SK-N-SH treated with all-trans-retinoic acid at 6 μM for 48 hours (cell line): ENCODE measurements around the gene STIM2.

Experiments used
- ATAC-seq: fragments of 200-7000 bp; cut with Tn5 transposase; 3 replicates; pipeline ENCODE4 v1.9.1; 2020; ENCODE audit warnings: mild to moderate bottlenecking, moderate library complexity
- ARNTL ChIP-seq: fragments of 450-650 bp; formaldehyde crosslinking; IDR thresholded peaks from 2 replicates; pipeline ENCODE4 v1.5.0; 2020; ENCODE audit warnings: low read depth, mild to moderate bottlenecking, moderate library complexity, borderline replicate concordance
- BACH2 ChIP-seq: fragments of 250-450 bp; sonication (Bioruptor Pico); IDR thresholded peaks from 2 replicates; pipeline ENCODE4 v1.9.0; 2021; ENCODE audit warnings: mild to moderate bottlenecking, borderline replicate concordance
- CREB5 ChIP-seq: fragments of 250-450 bp; sonication (Bioruptor Pico); IDR thresholded peaks from 2 replicates; pipeline ENCODE4 v1.5.1; 2020; ENCODE audit warnings: low read depth, mild to moderate bottlenecking, moderate library complexity
- CSDC2 ChIP-seq: fragments of 250-450 bp; sonication (Bioruptor Pico); IDR thresholded peaks from 2 replicates; pipeline ENCODE4 v1.5.0; 2020; ENCODE audit warnings: mild to moderate bottlenecking, moderate library complexity
- ESRRG ChIP-seq: fragments of 250-450 bp; sonication (Bioruptor Pico); IDR thresholded peaks from 2 replicates; pipeline ENCODE4 v1.6.1; 2021; ENCODE audit warnings: mild to moderate bottlenecking
- GLIS3 ChIP-seq: fragments of 250-450 bp; sonication (Bioruptor Pico); IDR thresholded peaks from 2 replicates; pipeline ENCODE4 v1.5.0; 2020; ENCODE audit warnings: mild to moderate bottlenecking, moderate library complexity
- ISL1 ChIP-seq: fragments of 250-450 bp; sonication (Bioruptor Pico); IDR thresholded peaks from 2 replicates; pipeline ENCODE4 v2.1.2; 2022; ENCODE audit warnings: mild to moderate bottlenecking, moderate library complexity
- OSR1 ChIP-seq: fragments of 250-450 bp; sonication (Bioruptor Pico); IDR thresholded peaks from 2 replicates; pipeline ENCODE4 v1.8.0; 2022; ENCODE audit warnings: moderate library complexity, mild to moderate bottlenecking, inconsistent platforms
- PATZ1 ChIP-seq: fragments of 250-450 bp; sonication (Bioruptor Pico); IDR thresholded peaks from 2 replicates; pipeline ENCODE4 v1.8.0; 2020; ENCODE audit warnings: mild to moderate bottlenecking, moderate library complexity, borderline replicate concordance
- PPARA ChIP-seq: fragments of 250-450 bp; sonication (Bioruptor Pico); IDR thresholded peaks from 2 replicates; pipeline ENCODE4 v1.5.0; 2020; ENCODE audit warnings: mild to moderate bottlenecking, borderline replicate concordance
- RARB ChIP-seq: fragments of 250-450 bp; sonication (Bioruptor Pico); IDR thresholded peaks from 2 replicates; pipeline ENCODE4 v1.8.0; 2021; ENCODE audit warnings: mild to moderate bottlenecking, moderate library complexity
- SNAI2 ChIP-seq: fragments of 250-450 bp; sonication (Bioruptor Pico); IDR thresholded peaks from 2 replicates; pipeline ENCODE4 v1.5.0; 2020; ENCODE audit warnings: mild to moderate bottlenecking, moderate library complexity
- TCF4 ChIP-seq: fragments of 250-450 bp; sonication (Bioruptor Pico); IDR thresholded peaks from 2 replicates; pipeline ENCODE4 v1.8.0; 2021; ENCODE audit warnings: mild to moderate bottlenecking, moderate library complexity, borderline replicate concordance
- ZC3H10 ChIP-seq: fragments of 250-450 bp; sonication (Bioruptor Pico); IDR thresholded peaks from 2 replicates; pipeline ENCODE4 v1.5.1; 2021; ENCODE audit warnings: mild to moderate bottlenecking, moderate library complexity
- ZFP3 ChIP-seq: fragments of 250-450 bp; sonication (Bioruptor Pico); IDR thresholded peaks from 2 replicates; pipeline ENCODE4 v1.5.0; 2020; ENCODE audit warnings: mild to moderate bottlenecking, moderate library complexity
- ZFP30 ChIP-seq: fragments of 450-650 bp; formaldehyde crosslinking; IDR thresholded peaks from 2 replicates; pipeline ENCODE4 v1.5.0; 2022; ENCODE audit warnings: mild to moderate bottlenecking, moderate library complexity
- ZNF565 ChIP-seq: fragments of 450-650 bp; formaldehyde crosslinking; conservative IDR thresholded peaks from 2 replicates; pipeline ENCODE4 v1.5.0; 2020; ENCODE audit warnings: low read depth, mild to moderate bottlenecking, moderate library complexity
- ZNF70 ChIP-seq: fragments of 450-650 bp; formaldehyde crosslinking; IDR thresholded peaks from 2 replicates; pipeline ENCODE4 v1.5.0; 2020; ENCODE audit warnings: mild to moderate bottlenecking, moderate library complexity
- ZNF8 ChIP-seq: fragments of 450-650 bp; formaldehyde crosslinking; IDR thresholded peaks from 2 replicates; pipeline ENCODE4 v1.5.0; 2020; ENCODE audit warnings: mild to moderate bottlenecking, moderate library complexity
- TF ChIP-seq, protein P1 (sequence below): fragments of 250-450 bp; sonication (Bioruptor Pico); IDR thresholded peaks from 2 replicates; pipeline ENCODE4 v1.5.1; 2021; ENCODE audit warnings: mild to moderate bottlenecking, moderate library complexity

Gene STIM2

GRCh38 chr4:26993967-26994366 is 133.3 kb downstream of the STIM2 start:
- TF ChIP-seq PATZ1 (no peak), CREB5 (CRISPR knock-in tag) (no peak), GLIS3 (CRISPR knock-in tag) (no peak), PPARA (CRISPR knock-in tag) (no peak), RARB (CRISPR knock-in tag) (no peak), ARNTL (no peak)
- TF ChIP-seq, protein P1, sequence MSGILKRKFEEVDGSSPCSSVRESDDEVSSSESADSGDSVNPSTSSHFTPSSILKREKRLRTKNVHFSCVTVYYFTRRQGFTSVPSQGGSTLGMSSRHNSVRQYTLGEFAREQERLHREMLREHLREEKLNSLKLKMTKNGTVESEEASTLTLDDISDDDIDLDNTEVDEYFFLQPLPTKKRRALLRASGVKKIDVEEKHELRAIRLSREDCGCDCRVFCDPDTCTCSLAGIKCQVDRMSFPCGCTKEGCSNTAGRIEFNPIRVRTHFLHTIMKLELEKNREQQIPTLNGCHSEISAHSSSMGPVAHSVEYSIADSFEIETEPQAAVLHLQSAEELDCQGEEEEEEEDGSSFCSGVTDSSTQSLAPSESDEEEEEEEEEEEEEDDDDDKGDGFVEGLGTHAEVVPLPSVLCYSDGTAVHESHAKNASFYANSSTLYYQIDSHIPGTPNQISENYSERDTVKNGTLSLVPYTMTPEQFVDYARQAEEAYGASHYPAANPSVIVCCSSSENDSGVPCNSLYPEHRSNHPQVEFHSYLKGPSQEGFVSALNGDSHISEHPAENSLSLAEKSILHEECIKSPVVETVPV: no peak
- no peak for ATAC-seq

- no peak for ATAC-seq
- TF ChIP-seq ISL1 (no peak), TCF4 (CRISPR knock-in tag) (no peak), ZFP3 (CRISPR knock-in tag) (no peak), PPARA (CRISPR knock-in tag) (no peak), ZNF8 (CRISPR knock-in tag) (no peak), PATZ1 (no peak), ESRRG (no peak), ZFP30 (CRISPR knock-in tag) (no peak), ZNF565 (CRISPR knock-in tag) (no peak), BACH2 (CRISPR knock-in tag) (no peak), GLIS3 (CRISPR knock-in tag) (no peak), RARB (CRISPR knock-in tag) (no peak), ZNF70 (CRISPR knock-in tag) (no peak), ZC3H10 (no peak), ARNTL (no peak)
- TF ChIP-seq, protein P1: no peak
These were observed 134.7 kb downstream of the STIM2 start for GRCh38 chr4:26995316-26995715.

GRCh38 chr4:26996745-26997144 is 136.1 kb downstream of the STIM2 start:
- TF ChIP-seq SNAI2: no peak
- no peak for TF ChIP-seq CSDC2 (CRISPR knock-in tag)
- no peak for ATAC-seq

- TF ChIP-seq PATZ1: no peak
- TF ChIP-seq ISL1: no peak
- no peak for TF ChIP-seq PPARA (CRISPR knock-in tag)
- no peak for TF ChIP-seq ZC3H10
- TF ChIP-seq OSR1 (CRISPR knock-in tag): no peak
- no peak for TF ChIP-seq SNAI2
- TF ChIP-seq RARB (CRISPR knock-in tag): no peak
- TF ChIP-seq ESRRG: no peak
- TF ChIP-seq ZNF565 (CRISPR knock-in tag): no peak
- no peak for ATAC-seq
These were observed 139.0 kb downstream of the STIM2 start for GRCh38 chr4:26999689-27000088.
